Measurements from ENCODE around the gene XRCC5. TPM values are rescaled to one million over a fixed set of nuclear protein-coding genes. Genes with fewer than 3 reads are reported as not detected.

Gene XRCC5
- polyA plus RNA-seq, 1 donor (not counting 4 experiments of a cell fraction or from before 2014, with no cell fraction given) = 521 TPM

DNA sequence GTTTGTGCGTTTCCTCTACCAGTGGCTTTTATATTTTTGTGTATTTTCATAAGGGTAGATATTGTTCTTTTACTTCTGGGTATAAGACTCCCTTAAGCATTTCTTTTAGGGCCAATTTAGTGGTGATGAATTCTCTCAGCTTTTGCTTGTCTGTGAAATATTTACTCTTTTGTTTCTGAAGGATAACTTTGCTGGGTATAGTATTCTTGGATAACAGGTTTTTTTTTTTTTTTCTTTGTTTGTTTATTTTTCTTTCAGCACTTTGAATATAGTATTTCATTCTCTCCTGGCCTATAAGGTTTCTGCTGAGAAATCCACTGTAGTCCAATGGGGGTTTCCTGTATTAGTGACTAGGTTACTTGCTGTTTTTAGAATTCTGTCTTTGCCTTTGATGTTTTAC lies 122.7 kb downstream of the XRCC5 start:
- no peak for DNase-seq (ENCODE audit: low read depth, low spot score)
- no peak overlapping the region for H2AFZ ChIP-seq (ENCODE audit: control insufficient read depth, low read length)

GRCh38 chr2:216232721-216233120 lies 123.6 kb downstream of the XRCC5 start:
- no peaks in the 10 kb centered on the region for H4K20me1 ChIP-seq (ENCODE audit: control insufficient read depth, extremely low read depth, insufficient read depth, low read length)
- dilution Hi-C loops (cut with MboI; ENCODE audit: extremely low pct_ligation_motif_present, low sequenced_read_pairs) = no loop called here
- no peak overlapping the region for H3K4me3 ChIP-seq (ENCODE audit: control insufficient read depth in 2 of 3, extremely low read depth in 1 of 3, insufficient read depth in 2 of 3, low read depth in 1 of 3, low read length in 3 of 3)
- no peak overlapping the region for H3K4me2 ChIP-seq (ENCODE audit: control insufficient read depth, extremely low read depth, insufficient read depth, low read depth, low read length)
- no peak overlapping the region for H3K9ac ChIP-seq (ENCODE audit: control insufficient read depth, extremely low read depth, insufficient read depth, low read length)
- H3K36me3 ChIP-seq (ENCODE audit: control insufficient read depth in 2 of 2, extremely low read depth in 1 of 2, insufficient read depth in 2 of 2, low read length in 2 of 2) = no peaks in the 10 kb centered on the region
- H3K9me3 ChIP-seq (ENCODE audit: control insufficient read depth, low read depth, low read length) = no peaks in the 10 kb centered on the region
- no peak for DNase-seq (ENCODE audit: low read depth, low spot score)
- no peak for FAIRE-seq
- no peak overlapping the region for H2AFZ ChIP-seq (ENCODE audit: control insufficient read depth, low read length)
- no peaks in the 10 kb centered on the region for H3K27me3 ChIP-seq (ENCODE audit: control insufficient read depth, extremely low read depth, insufficient read depth, low read length)
- H3K79me2 ChIP-seq (ENCODE audit: control insufficient read depth, insufficient read depth, low read length) = no peaks in the 10 kb centered on the region
- H3K9me1 ChIP-seq (ENCODE audit: control insufficient read depth, extremely low read depth, insufficient read depth, low read length) = no peaks in the 10 kb centered on the region
- no peak for TF ChIP-seq CTCF (optimal IDR thresholded peaks at IDR 0.05 in 1 of 3, IDR thresholded peaks at IDR 0.05 in 1 of 3, conservative IDR thresholded peaks at IDR 0.05 in 1 of 3; ENCODE audit: extremely low read depth in 1 of 3, insufficient read depth in 2 of 3, low read length in 3 of 3)
- no peak for TF ChIP-seq EZH2 (IDR thresholded peaks at IDR 0.05; ENCODE audit: low read length)
- H3K4me1 ChIP-seq (ENCODE audit: control insufficient read depth, extremely low read depth, insufficient read depth, low read length) = peaks cover 3% of the 10 kb centered on the region
- H3K27ac ChIP-seq (ENCODE audit: control insufficient read depth, insufficient read depth, low read length) = no peak overlapping the region

More for the DNA sequence above, 122.7 kb downstream of the XRCC5 start:
- FAIRE-seq = no peak
- Histone ChIP-seq H3K4me1 (ENCODE audit: control insufficient read depth, extremely low read depth, insufficient read depth, low read length) (peaks cover 3% of the 10 kb centered on the region), H3K9ac (ENCODE audit: control insufficient read depth, extremely low read depth, insufficient read depth, low read length) (no peak overlapping the region), H3K4me3 (ENCODE audit: control insufficient read depth in 2 of 3, extremely low read depth in 1 of 3, insufficient read depth in 2 of 3, low read depth in 1 of 3, low read length in 3 of 3) (no peak overlapping the region), H3K27me3 (ENCODE audit: control insufficient read depth, extremely low read depth, insufficient read depth, low read length) (no peaks in the 10 kb centered on the region), H4K20me1 (ENCODE audit: control insufficient read depth, extremely low read depth, insufficient read depth, low read length) (no peaks in the 10 kb centered on the region), H3K9me3 (ENCODE audit: control insufficient read depth, low read depth, low read length) (no peaks in the 10 kb centered on the region), H3K36me3 (ENCODE audit: control insufficient read depth in 2 of 2, extremely low read depth in 1 of 2, insufficient read depth in 2 of 2, low read length in 2 of 2) (no peaks in the 10 kb centered on the region), H3K4me2 (ENCODE audit: control insufficient read depth, extremely low read depth, insufficient read depth, low read depth, low read length) (no peak overlapping the region), H3K9me1 (ENCODE audit: control insufficient read depth, extremely low read depth, insufficient read depth, low read length) (no peaks in the 10 kb centered on the region), H3K27ac (ENCODE audit: control insufficient read depth, insufficient read depth, low read length) (no peak overlapping the region), H3K79me2 (ENCODE audit: control insufficient read depth, insufficient read depth, low read length) (no peaks in the 10 kb centered on the region)
- TF ChIP-seq CTCF (optimal IDR thresholded peaks at IDR 0.05 in 1 of 3, IDR thresholded peaks at IDR 0.05 in 1 of 3, conservative IDR thresholded peaks at IDR 0.05 in 1 of 3; ENCODE audit: extremely low read depth in 1 of 3, insufficient read depth in 2 of 3, low read length in 3 of 3) (no peak), EZH2 (IDR thresholded peaks at IDR 0.05; ENCODE audit: low read length) (no peak)
- dilution Hi-C loops (cut with MboI; ENCODE audit: extremely low pct_ligation_motif_present, low sequenced_read_pairs) = no loop called here
